ENCODE results near the gene KCNJ9. TPM values are rescaled to one million over a fixed set of nuclear protein-coding genes. Genes with fewer than 3 reads are reported as not detected.

The KCNJ9 gene
- total and polyA plus RNA-seq, 2 of the 13 experiments (the other 11 are each of a cell fraction or from before 2014, with no cell fraction given) = not detected

- no peak for TF ChIP-seq XRCC5 (optimal IDR thresholded peaks at IDR 0.05; ENCODE audit: low read length)
- TF ChIP-seq KLF15 (CRISPR knock-in tag; IDR thresholded peaks at IDR 0.05; ENCODE audit: borderline replicate concordance) = no peak
- TF ChIP-seq SETDB1 (CRISPR knock-in tag; IDR thresholded peaks at IDR 0.05; ENCODE audit: borderline replicate concordance) = no peak
- TF ChIP-seq SYNCRIP (IDR thresholded peaks at IDR 0.05; ENCODE audit: insufficient read depth, low read depth, low read length) = no peak
- no peak for TF ChIP-seq LBX2 (CRISPR knock-in tag; IDR thresholded peaks at IDR 0.05; ENCODE audit: borderline replicate concordance)
- TF ChIP-seq CHCHD3 (CRISPR knock-in tag; IDR thresholded peaks at IDR 0.05) = no peak
- no peak for TF ChIP-seq ZNF414 (CRISPR knock-in tag; IDR thresholded peaks at IDR 0.05)
- TF ChIP-seq, protein P1, sequence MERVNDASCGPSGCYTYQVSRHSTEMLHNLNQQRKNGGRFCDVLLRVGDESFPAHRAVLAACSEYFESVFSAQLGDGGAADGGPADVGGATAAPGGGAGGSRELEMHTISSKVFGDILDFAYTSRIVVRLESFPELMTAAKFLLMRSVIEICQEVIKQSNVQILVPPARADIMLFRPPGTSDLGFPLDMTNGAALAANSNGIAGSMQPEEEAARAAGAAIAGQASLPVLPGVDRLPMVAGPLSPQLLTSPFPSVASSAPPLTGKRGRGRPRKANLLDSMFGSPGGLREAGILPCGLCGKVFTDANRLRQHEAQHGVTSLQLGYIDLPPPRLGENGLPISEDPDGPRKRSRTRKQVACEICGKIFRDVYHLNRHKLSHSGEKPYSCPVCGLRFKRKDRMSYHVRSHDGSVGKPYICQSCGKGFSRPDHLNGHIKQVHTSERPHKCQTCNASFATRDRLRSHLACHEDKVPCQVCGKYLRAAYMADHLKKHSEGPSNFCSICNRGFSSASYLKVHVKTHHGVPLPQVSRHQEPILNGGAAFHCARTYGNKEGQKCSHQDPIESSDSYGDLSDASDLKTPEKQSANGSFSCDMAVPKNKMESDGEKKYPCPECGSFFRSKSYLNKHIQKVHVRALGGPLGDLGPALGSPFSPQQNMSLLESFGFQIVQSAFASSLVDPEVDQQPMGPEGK (CRISPR knock-in tag; IDR thresholded peaks at IDR 0.05) = peak; percentile 68; the same call in 1 of the 2 replicates
- TF ChIP-seq ZNF34 (CRISPR knock-in tag; IDR thresholded peaks at IDR 0.05; ENCODE audit: borderline replicate concordance) = no peak
- no peak for TF ChIP-seq WIZ (CRISPR knock-in tag; IDR thresholded peaks at IDR 0.05)
- TF ChIP-seq ZFP36L2 (CRISPR knock-in tag; IDR thresholded peaks at IDR 0.05) = no peak
- TF ChIP-seq ARNT (IDR thresholded peaks at IDR 0.05) = no peak
- TF ChIP-seq, protein P2, sequence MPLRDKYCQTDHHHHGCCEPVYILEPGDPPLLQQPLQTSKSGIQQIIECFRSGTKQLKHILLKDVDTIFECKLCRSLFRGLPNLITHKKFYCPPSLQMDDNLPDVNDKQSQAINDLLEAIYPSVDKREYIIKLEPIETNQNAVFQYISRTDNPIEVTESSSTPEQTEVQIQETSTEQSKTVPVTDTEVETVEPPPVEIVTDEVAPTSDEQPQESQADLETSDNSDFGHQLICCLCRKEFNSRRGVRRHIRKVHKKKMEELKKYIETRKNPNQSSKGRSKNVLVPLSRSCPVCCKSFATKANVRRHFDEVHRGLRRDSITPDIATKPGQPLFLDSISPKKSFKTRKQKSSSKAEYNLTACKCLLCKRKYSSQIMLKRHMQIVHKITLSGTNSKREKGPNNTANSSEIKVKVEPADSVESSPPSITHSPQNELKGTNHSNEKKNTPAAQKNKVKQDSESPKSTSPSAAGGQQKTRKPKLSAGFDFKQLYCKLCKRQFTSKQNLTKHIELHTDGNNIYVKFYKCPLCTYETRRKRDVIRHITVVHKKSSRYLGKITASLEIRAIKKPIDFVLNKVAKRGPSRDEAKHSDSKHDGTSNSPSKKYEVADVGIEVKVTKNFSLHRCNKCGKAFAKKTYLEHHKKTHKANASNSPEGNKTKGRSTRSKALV (CRISPR knock-in tag; IDR thresholded peaks at IDR 0.05) = 0 out of 2 replicates have a peak, but pooled peaks have one; percentile 42
- TF ChIP-seq, protein P3, sequence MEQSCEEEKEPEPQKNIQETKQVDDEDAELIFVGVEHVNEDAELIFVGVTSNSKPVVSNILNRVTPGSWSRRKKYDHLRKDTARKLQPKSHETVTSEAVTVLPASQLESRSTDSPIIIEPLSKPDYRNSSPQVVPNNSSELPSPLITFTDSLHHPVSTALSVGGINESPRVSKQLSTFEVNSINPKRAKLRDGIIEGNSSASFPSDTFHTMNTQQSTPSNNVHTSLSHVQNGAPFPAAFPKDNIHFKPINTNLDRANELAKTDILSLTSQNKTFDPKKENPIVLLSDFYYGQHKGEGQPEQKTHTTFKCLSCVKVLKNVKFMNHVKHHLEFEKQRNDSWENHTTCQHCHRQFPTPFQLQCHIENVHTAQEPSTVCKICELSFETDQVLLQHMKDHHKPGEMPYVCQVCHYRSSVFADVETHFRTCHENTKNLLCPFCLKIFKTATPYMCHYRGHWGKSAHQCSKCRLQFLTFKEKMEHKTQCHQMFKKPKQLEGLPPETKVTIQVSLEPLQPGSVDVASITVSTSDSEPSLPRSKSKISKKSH (CRISPR knock-in tag; IDR thresholded peaks at IDR 0.05; ENCODE audit: borderline replicate concordance) = no peak
- peak; percentile 60 for TF ChIP-seq SAP130 (CRISPR knock-in tag; IDR thresholded peaks at IDR 0.05; ENCODE audit: low read depth)
- TF ChIP-seq, protein P4, sequence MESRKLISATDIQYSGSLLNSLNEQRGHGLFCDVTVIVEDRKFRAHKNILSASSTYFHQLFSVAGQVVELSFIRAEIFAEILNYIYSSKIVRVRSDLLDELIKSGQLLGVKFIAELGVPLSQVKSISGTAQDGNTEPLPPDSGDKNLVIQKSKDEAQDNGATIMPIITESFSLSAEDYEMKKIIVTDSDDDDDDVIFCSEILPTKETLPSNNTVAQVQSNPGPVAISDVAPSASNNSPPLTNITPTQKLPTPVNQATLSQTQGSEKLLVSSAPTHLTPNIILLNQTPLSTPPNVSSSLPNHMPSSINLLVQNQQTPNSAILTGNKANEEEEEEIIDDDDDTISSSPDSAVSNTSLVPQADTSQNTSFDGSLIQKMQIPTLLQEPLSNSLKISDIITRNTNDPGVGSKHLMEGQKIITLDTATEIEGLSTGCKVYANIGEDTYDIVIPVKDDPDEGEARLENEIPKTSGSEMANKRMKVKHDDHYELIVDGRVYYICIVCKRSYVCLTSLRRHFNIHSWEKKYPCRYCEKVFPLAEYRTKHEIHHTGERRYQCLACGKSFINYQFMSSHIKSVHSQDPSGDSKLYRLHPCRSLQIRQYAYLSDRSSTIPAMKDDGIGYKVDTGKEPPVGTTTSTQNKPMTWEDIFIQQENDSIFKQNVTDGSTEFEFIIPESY (CRISPR knock-in tag; IDR thresholded peaks at IDR 0.05) = no peak
- no peak for TF ChIP-seq HNRNPUL1 (IDR thresholded peaks at IDR 0.05; ENCODE audit: low read depth, low read length)
- TF ChIP-seq, protein P5, sequence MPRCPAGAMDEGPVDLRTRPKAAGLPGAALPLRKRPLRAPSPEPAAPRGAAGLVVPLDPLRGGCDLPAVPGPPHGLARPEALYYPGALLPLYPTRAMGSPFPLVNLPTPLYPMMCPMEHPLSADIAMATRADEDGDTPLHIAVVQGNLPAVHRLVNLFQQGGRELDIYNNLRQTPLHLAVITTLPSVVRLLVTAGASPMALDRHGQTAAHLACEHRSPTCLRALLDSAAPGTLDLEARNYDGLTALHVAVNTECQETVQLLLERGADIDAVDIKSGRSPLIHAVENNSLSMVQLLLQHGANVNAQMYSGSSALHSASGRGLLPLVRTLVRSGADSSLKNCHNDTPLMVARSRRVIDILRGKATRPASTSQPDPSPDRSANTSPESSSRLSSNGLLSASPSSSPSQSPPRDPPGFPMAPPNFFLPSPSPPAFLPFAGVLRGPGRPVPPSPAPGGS (CRISPR knock-in tag; IDR thresholded peaks at IDR 0.05) = peak; percentile 46; the same call in 1 of the 2 replicates
Measured at GRCh38 chr1:160097911-160098851, 16.8 kb downstream of the KCNJ9 start, which contains the start of gene IGSF8 (continued).
